ENCODE measurements around the gene EYA4.

EYA4 gene

GRCh38 chr6:133539502-133540259, 298.5 kb downstream of the EYA4 start:
- Mint-ChIP-seq H3K9me3 (no peaks in the 10 kb centered on the region), H3K36me3 (ENCODE audit: low read depth) (no peaks in the 10 kb centered on the region), H3K27ac (no peak overlapping the region), H3K27me3 (ENCODE audit: low read depth, poor library complexity) (no peaks in the 10 kb centered on the region), H3K4me3 (no peak overlapping the region), H3K4me1 (peaks cover 22% of the 10 kb centered on the region)
- DNase-seq = no peak
- no peak for TF ChIP-seq CTCF (IDR thresholded peaks at IDR 0.05)

- Mint-ChIP-seq H3K4me3 (no peak overlapping the region), H3K27me3 (ENCODE audit: low read depth, poor library complexity) (no peaks in the 10 kb centered on the region)
Observed at GRCh38 chr6:133540361-133540760, 299.2 kb downstream of the EYA4 start.

GRCh38 chr6:133541040-133541439, 299.9 kb downstream of the EYA4 start:
- Mint-ChIP-seq H3K9me3 (no peaks in the 10 kb centered on the region), H3K36me3 (ENCODE audit: low read depth) (no peaks in the 10 kb centered on the region), H3K4me1 (peaks cover 20% of the 10 kb centered on the region), H3K4me3 (no peak overlapping the region), H3K27me3 (ENCODE audit: low read depth, poor library complexity) (no peaks in the 10 kb centered on the region), H3K27ac (no peak overlapping the region)
- DNase-seq = no peak
- no peak for TF ChIP-seq CTCF (IDR thresholded peaks at IDR 0.05)

More at GRCh38 chr6:133540361-133540760, 299.2 kb downstream of the EYA4 start:
- Mint-ChIP-seq H3K4me1 (peaks cover 17% of the 10 kb centered on the region), H3K36me3 (ENCODE audit: low read depth) (no peaks in the 10 kb centered on the region), H3K27ac (no peak overlapping the region), H3K9me3 (no peaks in the 10 kb centered on the region)
- no peak for TF ChIP-seq CTCF (IDR thresholded peaks at IDR 0.05)
- DNase-seq = no peak

DNA sequence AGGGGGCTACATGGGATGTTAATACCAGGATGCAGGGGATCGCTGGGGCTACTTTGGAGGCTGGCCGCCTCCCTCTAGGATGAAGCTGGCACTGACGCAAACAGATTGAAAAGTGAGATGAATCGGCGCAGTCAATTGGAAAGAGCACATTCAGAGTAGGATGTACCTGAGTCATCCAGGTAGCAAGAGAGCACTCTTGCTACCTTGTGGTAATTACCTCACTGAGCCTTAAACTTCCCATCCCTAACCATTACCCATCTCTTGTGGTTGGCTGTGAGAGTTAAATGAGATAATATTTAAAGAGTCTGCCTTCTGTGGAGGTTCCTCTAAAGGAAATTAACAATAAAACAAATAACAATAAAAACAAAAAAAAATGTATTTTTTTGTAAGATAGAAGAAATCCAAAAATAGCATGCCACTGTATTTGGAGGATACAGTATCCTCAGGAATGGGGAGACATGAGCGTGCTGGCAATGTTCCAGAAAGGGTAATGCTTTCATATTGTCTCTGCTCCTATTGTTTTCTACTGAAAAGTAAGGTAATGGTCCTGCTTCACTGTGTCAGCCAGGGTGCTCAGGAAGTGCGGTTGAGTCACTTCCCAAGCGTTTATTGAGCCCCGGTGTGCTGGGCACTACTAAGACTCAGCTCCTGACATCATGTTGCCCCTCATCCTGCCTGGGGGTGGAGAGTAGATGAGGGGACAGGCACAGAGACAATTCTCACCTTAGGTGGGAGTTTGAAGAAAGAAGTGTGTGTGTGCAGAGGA, 301.1 kb downstream of the EYA4 start:
- Mint-ChIP-seq H3K36me3 (ENCODE audit: low read depth) (no peaks in the 10 kb centered on the region), H3K4me3 (no peak overlapping the region), H3K4me1 (peaks cover 26% of the 10 kb centered on the region), H3K9me3 (no peaks in the 10 kb centered on the region), H3K27ac (no peak overlapping the region), H3K27me3 (ENCODE audit: low read depth, poor library complexity) (peaks cover 1% of the 10 kb centered on the region)
- DNase-seq = no peak
- TF ChIP-seq CTCF (IDR thresholded peaks at IDR 0.05) = no peak

DNA sequence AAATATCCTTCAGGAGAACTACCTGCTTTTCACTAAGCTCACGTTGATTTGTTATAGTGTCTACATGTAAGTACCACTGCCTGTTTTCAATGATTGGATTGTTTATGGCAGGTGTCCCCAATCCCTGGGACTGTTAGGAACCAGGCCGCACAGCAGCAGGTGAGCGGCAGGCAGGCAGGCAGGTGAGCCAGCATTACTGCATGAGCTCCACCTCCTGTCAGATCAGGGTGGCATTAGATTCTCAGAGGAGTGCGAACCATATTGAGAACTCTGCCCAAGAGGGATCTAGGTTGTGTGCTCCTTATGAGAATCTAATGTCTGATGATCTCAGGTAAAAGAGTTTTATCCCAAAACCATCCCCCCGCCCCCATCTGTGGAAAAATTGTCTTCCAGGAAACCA, 303.3 kb downstream of the EYA4 start:
- H3K27me3 Mint-ChIP-seq (ENCODE audit: low read depth, poor library complexity) = peaks cover 3% of the 10 kb centered on the region
- TF ChIP-seq CTCF (IDR thresholded peaks at IDR 0.05) = no peak
- H3K4me3 Mint-ChIP-seq = no peak overlapping the region
- H3K27ac Mint-ChIP-seq = no peak overlapping the region
- no peaks in the 10 kb centered on the region for H3K9me3 Mint-ChIP-seq
- DNase-seq = no peak
- H3K36me3 Mint-ChIP-seq (ENCODE audit: low read depth) = no peaks in the 10 kb centered on the region
- peaks cover 48% of the 10 kb centered on the region for H3K4me1 Mint-ChIP-seq

All from nephron progenitor cell (in vitro differentiated cells).